Dendritic cell treated with granulocyte-macrophage colony-stimulating factor and Interleukin-4, amounts not matched to agents 40 ng/mL and 50 ng/mL, for 4 days (primary cell): ENCODE results near the gene SLC38A11.
"Not testable (repeated sequence)": the region's sequence is repeated elsewhere in the genome, so short reads cannot be mapped to it uniquely, and the experiment has no call there.

ENCODE experiments used
- H3K27ac Mint-ChIP-seq: one replicate; pipeline ENCODE4 v1.8.0; 2022; ENCODE audit warnings: mild to moderate bottlenecking, mixed read lengths
- H3K27me3 Mint-ChIP-seq: one replicate; pipeline ENCODE4 v1.8.0; 2022; ENCODE audit warnings: mild to moderate bottlenecking, mixed read lengths
- H3K36me3 Mint-ChIP-seq: one replicate; pipeline ENCODE4 v1.8.0; 2022; ENCODE audit warnings: low read depth, mixed read lengths
- H3K4me1 Mint-ChIP-seq: one replicate; pipeline ENCODE4 v1.8.0; 2022; ENCODE audit warnings: low read depth, mixed read lengths
- H3K4me3 Mint-ChIP-seq: one replicate; pipeline ENCODE4 v1.8.0; 2022; ENCODE audit warnings: mild to moderate bottlenecking, moderate library complexity, mixed read lengths
- H3K9me3 Mint-ChIP-seq: one replicate; pipeline ENCODE4 v1.8.0; 2022; ENCODE audit warnings: mixed read lengths
- intact Hi-C: fragments of 100-400 bp; cut with micrococcal nuclease; formaldehyde crosslinking; loops from one replicate; pipeline ENCODE4 v1.15.0; 2022

SLC38A11 gene

DNA sequence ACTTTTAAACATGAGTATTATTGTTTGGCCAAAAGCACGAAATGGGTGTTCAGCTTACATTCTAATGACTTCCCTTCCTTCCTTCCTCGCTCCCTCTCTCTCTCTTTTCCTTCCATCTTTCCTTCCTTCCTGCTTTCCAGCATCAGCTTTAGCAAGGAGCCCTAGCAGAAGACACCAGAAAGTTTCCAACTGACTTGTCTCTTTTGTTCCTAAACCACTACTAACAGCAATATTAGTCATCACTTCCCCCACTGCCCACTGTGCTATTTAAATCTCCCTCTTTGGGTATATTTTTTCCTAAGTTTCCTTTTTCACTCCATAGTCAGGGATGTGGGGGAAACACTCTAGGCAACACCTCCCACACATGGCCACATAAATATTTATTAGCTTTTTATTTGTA lies 25.4 kb upstream of the SLC38A11 start:
- H3K27me3 Mint-ChIP-seq, result not testable (repeated sequence)

GRCh38 chr2:164979113-164979512 lies 23.8 kb upstream of the SLC38A11 start:
- Mint-ChIP-seq H3K4me3 (no peak overlapping the region), H3K9me3 (no peaks in the 10 kb centered on the region), H3K27me3 (peaks cover 3% of the 10 kb centered on the region), H3K36me3 (no peaks in the 10 kb centered on the region), H3K4me1 (peaks cover 16% of the 10 kb centered on the region), H3K27ac (no peak overlapping the region)
- intact Hi-C loops, result no loop called here

More for the DNA sequence above, 25.4 kb upstream of the SLC38A11 start:
- H3K4me3 Mint-ChIP-seq, intact Hi-C loops, H3K36me3 Mint-ChIP-seq, H3K27ac Mint-ChIP-seq, H3K9me3 Mint-ChIP-seq: not testable (repeated sequence)
- peaks cover 16% of the 10 kb centered on the region for H3K4me1 Mint-ChIP-seq

- H3K27ac Mint-ChIP-seq, H3K27me3 Mint-ChIP-seq, intact Hi-C loops, H3K4me3 Mint-ChIP-seq, H3K36me3 Mint-ChIP-seq, H3K9me3 Mint-ChIP-seq: not testable (repeated sequence)
- H3K4me1 Mint-ChIP-seq, result peaks cover 14% of the 10 kb centered on the region
Measured at GRCh38 chr2:164976875-164977470, 21.6 kb upstream of the SLC38A11 start.

GRCh38 chr2:164976301-164976700 lies 21.0 kb upstream of the SLC38A11 start:
- intact Hi-C loops, result no loop called here
- Mint-ChIP-seq H3K4me1 (peaks cover 11% of the 10 kb centered on the region), H3K36me3 (no peaks in the 10 kb centered on the region), H3K27ac (no peak overlapping the region), H3K4me3 (no peak overlapping the region), H3K27me3 (no peaks in the 10 kb centered on the region), H3K9me3 (no peaks in the 10 kb centered on the region)

DNA sequence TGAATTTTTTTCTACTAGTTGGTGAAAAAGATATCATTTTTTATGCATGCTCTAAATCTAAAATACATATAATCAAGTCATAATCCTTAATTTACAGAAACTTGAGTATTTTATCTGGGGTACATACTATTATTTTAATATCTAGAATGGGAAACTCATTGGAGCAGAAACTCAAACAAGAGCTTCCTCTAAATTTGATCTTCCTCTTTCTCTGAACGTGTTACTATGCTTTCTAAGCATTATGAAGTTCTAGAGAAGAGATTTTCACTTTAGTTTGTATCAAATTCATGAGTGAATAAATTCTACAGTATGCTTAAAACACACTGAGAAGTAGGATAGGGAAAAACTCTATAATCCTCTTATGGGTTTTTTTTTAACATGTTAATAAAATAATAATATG lies 20.6 kb upstream of the SLC38A11 start:
- Mint-ChIP-seq H3K9me3 (no peaks in the 10 kb centered on the region), H3K27ac (no peak overlapping the region), H3K4me3 (no peak overlapping the region), H3K36me3 (no peaks in the 10 kb centered on the region), H3K4me1 (peaks cover 10% of the 10 kb centered on the region), H3K27me3 (no peaks in the 10 kb centered on the region)
- intact Hi-C loops, result no loop called here

DNA sequence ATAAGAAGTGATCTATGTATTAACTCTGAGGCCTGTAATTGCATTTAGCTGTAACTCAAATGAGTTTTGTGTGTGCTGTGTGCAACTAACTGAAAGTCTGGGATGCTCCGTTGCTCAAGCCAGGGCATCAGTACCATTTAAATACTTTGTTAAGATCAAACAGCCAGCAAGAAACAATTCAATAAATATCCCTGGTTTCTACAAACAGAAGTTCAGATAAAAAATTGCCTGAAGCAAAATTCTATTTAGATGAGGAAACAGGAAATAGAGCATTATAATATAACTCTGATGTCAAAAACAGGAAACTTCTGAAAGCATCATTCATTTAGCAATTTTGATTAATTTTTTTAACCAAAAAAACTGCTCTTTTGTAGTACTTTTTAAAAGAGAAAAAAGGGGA lies 18.9 kb upstream of the SLC38A11 start:
- Mint-ChIP-seq H3K9me3 (peaks cover 2% of the 10 kb centered on the region), H3K4me3 (no peak overlapping the region), H3K27me3 (no peaks in the 10 kb centered on the region), H3K36me3 (no peaks in the 10 kb centered on the region), H3K27ac (no peak overlapping the region), H3K4me1 (no peaks in the 10 kb centered on the region)
- intact Hi-C loops, result no loop called here

DNA sequence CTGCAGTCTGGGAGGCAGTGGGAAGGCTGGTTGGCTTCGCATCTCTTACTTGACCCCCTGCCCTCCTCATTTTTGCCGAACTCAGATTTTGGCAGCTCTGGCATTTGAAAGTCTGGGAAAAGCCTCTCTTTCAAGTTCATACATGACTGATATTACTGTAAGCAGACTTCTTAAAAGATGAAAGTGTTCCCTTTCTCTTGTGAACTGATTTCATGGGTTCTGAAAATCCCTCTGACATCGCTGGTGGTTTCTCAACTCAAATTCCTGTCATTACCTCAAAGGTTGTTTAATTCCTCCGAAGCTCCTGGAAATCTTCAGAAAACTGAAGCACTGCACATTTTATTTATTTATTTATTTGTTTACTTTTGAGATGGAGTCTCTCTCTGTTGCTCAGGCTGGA lies 16.9 kb upstream of the SLC38A11 start:
- Mint-ChIP-seq H3K36me3 (no peaks in the 10 kb centered on the region), H3K27me3 (no peaks in the 10 kb centered on the region), H3K4me3 (no peak overlapping the region), H3K27ac (no peak overlapping the region), H3K9me3 (peaks cover 12% of the 10 kb centered on the region), H3K4me1 (no peaks in the 10 kb centered on the region)
- intact Hi-C loops, result no loop called here

DNA sequence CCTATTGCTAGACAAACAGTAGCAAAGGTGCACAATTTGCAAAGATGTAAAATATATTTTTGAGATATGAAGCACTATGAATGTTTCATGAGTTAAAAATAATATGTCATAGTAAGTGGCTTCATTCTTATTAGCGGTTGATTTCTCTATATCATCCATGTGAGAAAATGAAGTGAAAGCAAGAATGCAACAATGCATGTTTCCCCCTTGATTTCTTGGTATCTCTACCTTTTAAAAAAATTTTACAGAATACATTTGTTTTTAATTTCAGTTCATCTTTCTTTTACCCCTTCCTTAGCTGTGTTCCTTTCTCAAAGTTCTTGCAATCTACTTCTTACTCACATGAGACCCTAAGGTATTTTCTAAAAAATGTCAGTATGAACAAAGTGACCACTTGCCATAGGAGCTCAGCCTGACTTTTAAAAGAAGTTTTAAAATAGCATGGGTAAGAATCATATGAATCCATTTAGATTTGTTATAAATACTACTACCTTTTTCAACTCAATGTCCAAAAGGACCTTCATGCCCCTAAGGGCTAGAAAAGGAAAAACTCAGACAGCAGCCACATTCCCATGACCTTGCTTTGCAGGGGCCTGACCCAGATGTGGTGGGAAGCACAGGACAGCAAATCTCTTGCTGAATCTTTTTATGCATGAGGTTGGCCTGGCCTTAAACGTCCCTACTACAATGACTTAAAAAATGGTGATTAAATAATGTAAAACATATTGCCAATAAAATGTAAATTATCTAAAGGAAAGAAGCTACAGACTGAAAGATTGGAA lies 14.8 kb upstream of the SLC38A11 start:
- H3K27me3 Mint-ChIP-seq, result no peaks in the 10 kb centered on the region
- intact Hi-C loops, result no loop called here
- no peak overlapping the region for H3K4me3 Mint-ChIP-seq
- H3K27ac Mint-ChIP-seq, result no peak overlapping the region
- H3K4me1 Mint-ChIP-seq, result no peaks in the 10 kb centered on the region
- no peaks in the 10 kb centered on the region for H3K36me3 Mint-ChIP-seq
- peaks cover 12% of the 10 kb centered on the region for H3K9me3 Mint-ChIP-seq

DNA sequence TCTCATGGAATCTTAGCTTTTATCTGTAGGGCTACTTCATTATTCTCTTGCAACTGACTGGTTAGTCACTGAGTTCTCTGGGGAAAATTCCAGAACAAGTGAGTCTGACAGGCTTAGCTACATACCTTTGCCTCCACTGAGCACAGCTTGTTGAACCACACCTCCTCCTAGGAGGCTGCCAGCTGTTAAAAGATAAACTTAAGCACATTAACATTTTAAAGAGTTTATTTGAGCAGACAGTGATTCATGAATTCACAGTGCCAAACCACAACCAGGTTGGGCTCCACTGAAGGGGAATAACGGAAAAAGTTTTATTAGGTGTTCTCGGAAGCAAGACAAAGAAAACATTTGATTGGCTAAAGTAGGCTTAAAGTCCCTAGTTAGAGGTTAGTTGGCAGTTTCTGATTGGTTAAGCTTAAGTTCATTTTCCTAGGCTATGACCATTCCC lies 12.5 kb upstream of the SLC38A11 start:
- H3K4me1 Mint-ChIP-seq, result no peaks in the 10 kb centered on the region

GRCh38 chr2:164967361-164967760 lies 12.0 kb upstream of the SLC38A11 start:
- peaks cover 12% of the 10 kb centered on the region for H3K9me3 Mint-ChIP-seq
- H3K27me3 Mint-ChIP-seq, result no peaks in the 10 kb centered on the region
- H3K4me3 Mint-ChIP-seq, result no peak overlapping the region
- H3K36me3 Mint-ChIP-seq, result no peaks in the 10 kb centered on the region
- H3K4me1 Mint-ChIP-seq, result no peaks in the 10 kb centered on the region
- intact Hi-C loops, result no loop called here
- no peak overlapping the region for H3K27ac Mint-ChIP-seq

More for the DNA sequence above, 12.5 kb upstream of the SLC38A11 start:
- Mint-ChIP-seq H3K27ac (no peak overlapping the region), H3K27me3 (no peaks in the 10 kb centered on the region), H3K4me3 (no peak overlapping the region), H3K9me3 (peaks cover 12% of the 10 kb centered on the region), H3K36me3 (no peaks in the 10 kb centered on the region)
- intact Hi-C loops, result no loop called here

- Mint-ChIP-seq H3K4me3 (no peak overlapping the region), H3K36me3 (no peaks in the 10 kb centered on the region), H3K9me3 (peaks cover 12% of the 10 kb centered on the region), H3K27me3 (no peaks in the 10 kb centered on the region), H3K4me1 (no peaks in the 10 kb centered on the region), H3K27ac (no peak overlapping the region)
- intact Hi-C loops, result no loop called here
Measured at GRCh38 chr2:164964700-164965099, 9.4 kb upstream of the SLC38A11 start.

GRCh38 chr2:164960159-164960558 lies 4.8 kb upstream of the SLC38A11 start:
- H3K9me3 Mint-ChIP-seq, result no peaks in the 10 kb centered on the region
- H3K4me3 Mint-ChIP-seq, result no peak overlapping the region
- peaks cover 7% of the 10 kb centered on the region for H3K27me3 Mint-ChIP-seq
- H3K27ac Mint-ChIP-seq, result no peak overlapping the region
- H3K36me3 Mint-ChIP-seq, result no peaks in the 10 kb centered on the region
- H3K4me1 Mint-ChIP-seq, result no peaks in the 10 kb centered on the region
- intact Hi-C loops, result no loop called here

- Mint-ChIP-seq H3K9me3 (no peaks in the 10 kb centered on the region), H3K36me3 (no peaks in the 10 kb centered on the region), H3K4me1 (no peaks in the 10 kb centered on the region), H3K27ac (no peak overlapping the region), H3K4me3 (no peak overlapping the region), H3K27me3 (peaks cover 16% of the 10 kb centered on the region)
- intact Hi-C loops, result no loop called here
Measured at GRCh38 chr2:164954186-164954585, 1.1 kb downstream of the SLC38A11 start.

GRCh38 chr2:164953279-164953678 lies 2.0 kb downstream of the SLC38A11 start:
- no peak overlapping the region for H3K27ac Mint-ChIP-seq
- no peaks in the 10 kb centered on the region for H3K36me3 Mint-ChIP-seq
- peaks cover 6% of the 10 kb centered on the region for H3K4me1 Mint-ChIP-seq
- no peaks in the 10 kb centered on the region for H3K9me3 Mint-ChIP-seq
- intact Hi-C loops, result no loop called here
- no peak overlapping the region for H3K4me3 Mint-ChIP-seq
- peaks cover 16% of the 10 kb centered on the region for H3K27me3 Mint-ChIP-seq
